ENCODE data around the gene SETD1B. TPM values are rescaled to one million over a fixed set of nuclear protein-coding genes. Genes with fewer than 3 reads are reported as not detected.

The SETD1B gene
- total and polyA plus RNA-seq, 9 donors, result 6.2 to 44.6 (median 28.6) TPM

DNA sequence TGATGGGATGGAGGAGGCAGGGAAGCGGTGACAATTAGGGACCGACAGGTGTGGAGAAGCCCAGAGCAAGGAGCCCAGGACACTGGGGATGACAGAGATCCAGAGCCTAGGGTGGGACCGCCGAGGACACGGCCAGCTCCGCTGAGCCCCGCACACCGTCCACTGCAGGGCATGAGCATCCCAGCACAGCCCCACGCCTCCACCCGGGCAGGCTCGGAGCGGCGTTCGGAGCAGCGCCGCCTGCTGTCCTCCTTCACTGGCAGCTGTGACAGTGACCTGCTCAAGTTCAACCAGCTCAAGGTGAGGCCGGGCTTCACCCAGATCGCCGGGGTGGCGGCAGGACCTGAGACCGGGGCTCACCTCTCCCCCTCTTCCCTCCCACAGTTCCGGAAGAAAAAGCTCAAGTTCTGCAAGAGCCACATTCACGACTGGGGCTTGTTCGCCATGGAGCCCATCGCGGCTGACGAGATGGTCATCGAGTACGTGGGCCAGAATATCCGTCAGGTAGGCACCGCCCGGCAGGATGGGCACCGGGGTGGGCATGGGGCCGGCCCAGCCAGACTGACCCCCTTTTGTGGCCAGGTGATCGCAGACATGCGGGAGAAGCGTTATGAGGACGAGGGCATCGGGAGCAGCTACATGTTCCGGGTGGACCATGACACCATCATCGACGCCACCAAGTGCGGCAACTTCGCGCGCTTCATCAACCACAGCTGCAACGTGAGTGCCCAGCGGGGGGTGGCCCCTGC, 23.7 kb downstream of the SETD1B start:
- DNase-seq, result no peak
- no peaks in the 10 kb centered on the region for H3K27me3 ChIP-seq
- H3K4me3 ChIP-seq, result no peak overlapping the region
- no peaks in the 10 kb centered on the region for H3K9me3 ChIP-seq
- no peak overlapping the region for H3K27ac ChIP-seq
- H3K4me1 ChIP-seq (ENCODE audit: insufficient read depth), result no peaks in the 10 kb centered on the region
- 88 to 92% (median 90%) methylated on average over 48 of the region's 48 CpGs for WGBS, 3 donors
- intact Hi-C loops (cut with DNase I), result loop anchor here in 1 of 4 donors (10.0 kb wide), 1 partner anchor 47 kb away; no protein-coding TSS in a partner anchor
- no peaks in the 10 kb centered on the region for H3K36me3 ChIP-seq
- TF ChIP-seq POLR2A (IDR thresholded peaks at IDR 0.05) (no peak), EP300 (IDR thresholded peaks at IDR 0.05) (no peak)
- TF ChIP-seq, protein P1, sequence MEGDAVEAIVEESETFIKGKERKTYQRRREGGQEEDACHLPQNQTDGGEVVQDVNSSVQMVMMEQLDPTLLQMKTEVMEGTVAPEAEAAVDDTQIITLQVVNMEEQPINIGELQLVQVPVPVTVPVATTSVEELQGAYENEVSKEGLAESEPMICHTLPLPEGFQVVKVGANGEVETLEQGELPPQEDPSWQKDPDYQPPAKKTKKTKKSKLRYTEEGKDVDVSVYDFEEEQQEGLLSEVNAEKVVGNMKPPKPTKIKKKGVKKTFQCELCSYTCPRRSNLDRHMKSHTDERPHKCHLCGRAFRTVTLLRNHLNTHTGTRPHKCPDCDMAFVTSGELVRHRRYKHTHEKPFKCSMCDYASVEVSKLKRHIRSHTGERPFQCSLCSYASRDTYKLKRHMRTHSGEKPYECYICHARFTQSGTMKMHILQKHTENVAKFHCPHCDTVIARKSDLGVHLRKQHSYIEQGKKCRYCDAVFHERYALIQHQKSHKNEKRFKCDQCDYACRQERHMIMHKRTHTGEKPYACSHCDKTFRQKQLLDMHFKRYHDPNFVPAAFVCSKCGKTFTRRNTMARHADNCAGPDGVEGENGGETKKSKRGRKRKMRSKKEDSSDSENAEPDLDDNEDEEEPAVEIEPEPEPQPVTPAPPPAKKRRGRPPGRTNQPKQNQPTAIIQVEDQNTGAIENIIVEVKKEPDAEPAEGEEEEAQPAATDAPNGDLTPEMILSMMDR (IDR thresholded peaks at IDR 0.05), result no peak

DNA sequence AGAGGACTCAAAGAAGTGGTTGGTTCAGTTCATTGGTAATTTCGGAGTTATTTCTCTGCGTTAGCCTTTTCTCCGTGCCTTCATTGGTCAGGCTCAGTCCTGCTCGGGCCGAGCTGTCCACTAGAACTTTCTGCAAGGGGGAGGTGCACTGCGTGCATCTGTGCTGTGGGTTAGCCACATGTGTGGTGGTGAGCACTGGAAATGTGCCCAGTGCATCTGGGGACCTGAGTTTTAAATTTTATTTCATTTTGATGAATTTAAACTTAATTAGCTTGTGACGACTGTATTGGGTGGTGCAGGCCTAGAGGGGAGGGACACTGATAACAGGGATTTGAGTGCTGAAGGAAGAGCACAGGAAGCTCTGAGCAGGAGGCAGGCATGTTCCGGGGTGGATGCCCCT, 24.5 kb downstream of the SETD1B start:
- no peak for TF ChIP-seq EP300 (IDR thresholded peaks at IDR 0.05)
- TF ChIP-seq POLR2A (IDR thresholded peaks at IDR 0.05), result no peak
- TF ChIP-seq, protein P1 (IDR thresholded peaks at IDR 0.05), result no peak
- DNase-seq, result no peak
- Histone ChIP-seq H3K4me1 (ENCODE audit: insufficient read depth) (no peaks in the 10 kb centered on the region), H3K36me3 (no peaks in the 10 kb centered on the region), H3K27me3 (no peaks in the 10 kb centered on the region), H3K4me3 (no peak overlapping the region), H3K9me3 (no peaks in the 10 kb centered on the region), H3K27ac (no peak overlapping the region)
- 80 to 87% (median 83%) methylated on average over 8 of the region's 8 CpGs for WGBS, 3 donors
- intact Hi-C loops (cut with DNase I), result loop anchor here in 1 of 4 donors (10.0 kb wide), 1 partner anchor 46 kb away; no protein-coding TSS in a partner anchor

DNA sequence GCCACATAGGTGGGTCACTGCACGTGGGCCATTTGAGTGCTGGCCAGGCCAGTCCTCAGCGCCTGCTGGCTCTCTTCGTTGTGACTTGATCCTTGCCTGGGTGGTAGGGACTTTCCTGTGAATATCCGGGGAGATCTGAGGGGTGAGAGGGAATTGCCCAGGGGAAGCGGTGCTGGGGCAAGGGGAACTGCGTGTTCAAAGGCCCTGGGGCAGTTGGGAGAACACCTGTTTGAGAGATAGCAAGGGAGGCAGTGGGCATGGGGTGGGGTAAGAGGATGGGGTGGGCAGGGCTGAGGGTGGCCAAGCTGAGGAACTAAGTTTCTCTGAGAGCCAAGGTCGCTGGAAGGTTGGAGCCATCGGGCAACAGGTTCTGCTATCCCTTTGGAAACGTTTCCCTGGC, 25.0 kb downstream of the SETD1B start:
- no peak overlapping the region for H3K27ac ChIP-seq
- H3K36me3 ChIP-seq, result no peaks in the 10 kb centered on the region

DNA sequence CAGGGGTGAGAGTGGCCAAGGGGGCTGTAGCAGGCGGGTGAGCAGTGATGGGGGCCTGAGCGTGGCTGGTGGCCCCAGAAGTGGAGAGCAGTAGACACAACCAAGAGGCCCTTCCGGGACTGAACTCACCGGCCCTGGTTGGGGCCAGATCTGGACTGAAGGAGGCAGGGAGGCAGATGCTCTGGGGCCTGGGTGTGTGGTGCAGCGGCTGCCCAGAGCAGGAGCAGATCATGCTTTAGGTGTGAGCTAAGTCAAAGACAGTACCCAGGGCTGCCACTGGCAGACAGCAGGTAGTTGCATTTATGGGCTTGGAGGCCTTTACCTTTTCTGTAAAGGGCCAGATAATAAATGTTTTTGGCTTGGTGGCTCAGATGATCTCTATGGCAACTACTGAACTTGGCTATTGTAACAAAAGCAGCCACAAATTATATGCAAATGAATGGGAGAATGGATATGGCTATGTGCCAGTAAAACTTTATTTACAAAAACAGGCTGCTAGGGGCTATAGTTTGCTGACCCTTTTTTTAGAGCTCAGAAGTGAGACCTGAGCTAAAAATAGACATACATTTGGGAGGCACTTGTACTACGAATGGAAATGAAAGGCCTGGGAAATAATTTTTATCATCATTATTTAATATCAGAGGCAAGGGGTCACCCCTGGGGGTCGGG, 25.6 kb downstream of the SETD1B start:
- TF ChIP-seq EP300 (IDR thresholded peaks at IDR 0.05) (no peak), POLR2A (IDR thresholded peaks at IDR 0.05) (no peak)
- TF ChIP-seq, protein P1 (IDR thresholded peaks at IDR 0.05), result no peak
- H3K27ac ChIP-seq, result no peak overlapping the region
- intact Hi-C loops (cut with DNase I), result loop anchor here in 1 of 4 donors (10.0 kb wide), 1 partner anchor 45 kb away; no protein-coding TSS in a partner anchor
- WGBS, 3 donors, result 54 to 69% (median 67%) methylated on average over 7 of the region's 7 CpGs
- no peaks in the 10 kb centered on the region for H3K27me3 ChIP-seq
- H3K4me1 ChIP-seq (ENCODE audit: insufficient read depth), result no peaks in the 10 kb centered on the region
- no peaks in the 10 kb centered on the region for H3K36me3 ChIP-seq
- no peak overlapping the region for H3K4me3 ChIP-seq
- DNase-seq, result no peak
- H3K9me3 ChIP-seq, result no peaks in the 10 kb centered on the region

More for the DNA sequence above, 25.0 kb downstream of the SETD1B start:
- no peak overlapping the region for H3K4me3 ChIP-seq
- WGBS, 3 donors, result 75 to 80% (median 76%) methylated on average over 9 of the region's 9 CpGs
- TF ChIP-seq, protein P1 (IDR thresholded peaks at IDR 0.05), result no peak
- TF ChIP-seq POLR2A (IDR thresholded peaks at IDR 0.05) (no peak), EP300 (IDR thresholded peaks at IDR 0.05) (no peak)
- no peaks in the 10 kb centered on the region for H3K4me1 ChIP-seq (ENCODE audit: insufficient read depth)
- intact Hi-C loops (cut with DNase I), result loop anchor here in 1 of 4 donors (10.0 kb wide), 1 partner anchor 46 kb away; no protein-coding TSS in a partner anchor
- no peaks in the 10 kb centered on the region for H3K9me3 ChIP-seq
- no peaks in the 10 kb centered on the region for H3K27me3 ChIP-seq
- no peak for DNase-seq
